ENCODE results near the gene FBLIM1.
"Not testable (repeated sequence)": the region's sequence is repeated elsewhere in the genome, so short reads cannot be mapped to it uniquely, and the experiment has no call there.

Gene FBLIM1

DNA sequence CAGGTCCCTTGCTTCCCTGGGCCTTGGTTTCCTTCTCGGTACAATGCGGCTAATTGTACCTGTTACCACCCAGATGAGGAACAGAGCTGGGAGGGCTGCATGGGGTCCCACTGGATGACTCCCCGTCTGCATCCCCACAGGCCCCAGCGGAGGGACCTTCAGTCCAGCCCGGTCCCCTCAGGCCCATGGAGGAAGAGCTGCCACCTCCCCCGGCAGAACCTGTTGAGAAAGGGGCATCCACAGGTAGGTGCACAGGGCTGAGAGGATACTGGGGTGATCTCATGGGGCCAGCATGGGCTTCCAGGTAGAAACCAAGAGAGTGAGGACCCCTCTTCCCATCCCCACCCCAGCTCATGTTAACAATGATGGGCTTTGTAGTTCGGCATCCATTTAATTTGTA, 9.8 kb downstream of the FBLIM1 start:
- no peak for DNase-seq (ENCODE audit: low spot score)

DNA sequence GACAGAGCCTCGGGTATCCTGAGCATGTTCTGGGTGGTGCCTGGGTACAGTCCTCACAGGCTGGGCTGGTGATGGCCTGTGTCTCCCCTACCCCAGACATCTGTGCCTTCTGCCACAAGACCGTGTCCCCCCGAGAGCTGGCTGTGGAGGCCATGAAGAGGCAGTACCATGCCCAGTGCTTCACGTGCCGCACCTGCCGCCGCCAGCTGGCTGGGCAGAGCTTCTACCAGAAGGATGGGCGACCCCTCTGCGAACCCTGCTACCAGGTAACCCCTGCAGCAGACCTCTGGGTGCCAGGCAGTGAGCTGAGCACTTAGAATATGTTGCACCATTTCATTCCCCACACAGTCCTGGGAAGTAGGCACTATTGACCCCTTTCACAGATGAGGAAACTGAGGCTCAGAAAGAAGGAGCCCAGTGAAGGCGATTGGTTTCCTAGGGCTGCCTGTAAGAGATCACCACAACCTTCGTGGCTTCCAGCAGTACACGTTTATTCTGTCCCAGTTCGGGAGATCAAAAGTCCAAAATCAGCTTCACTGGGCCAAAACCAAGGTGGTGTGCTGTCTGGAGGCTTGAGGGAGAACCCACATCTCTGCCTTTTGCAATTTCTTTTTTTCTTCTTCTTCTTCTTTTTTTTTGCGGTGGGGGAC, 11.8 kb downstream of the FBLIM1 start:
- no peak for DNase-seq (ENCODE audit: low spot score)

DNA sequence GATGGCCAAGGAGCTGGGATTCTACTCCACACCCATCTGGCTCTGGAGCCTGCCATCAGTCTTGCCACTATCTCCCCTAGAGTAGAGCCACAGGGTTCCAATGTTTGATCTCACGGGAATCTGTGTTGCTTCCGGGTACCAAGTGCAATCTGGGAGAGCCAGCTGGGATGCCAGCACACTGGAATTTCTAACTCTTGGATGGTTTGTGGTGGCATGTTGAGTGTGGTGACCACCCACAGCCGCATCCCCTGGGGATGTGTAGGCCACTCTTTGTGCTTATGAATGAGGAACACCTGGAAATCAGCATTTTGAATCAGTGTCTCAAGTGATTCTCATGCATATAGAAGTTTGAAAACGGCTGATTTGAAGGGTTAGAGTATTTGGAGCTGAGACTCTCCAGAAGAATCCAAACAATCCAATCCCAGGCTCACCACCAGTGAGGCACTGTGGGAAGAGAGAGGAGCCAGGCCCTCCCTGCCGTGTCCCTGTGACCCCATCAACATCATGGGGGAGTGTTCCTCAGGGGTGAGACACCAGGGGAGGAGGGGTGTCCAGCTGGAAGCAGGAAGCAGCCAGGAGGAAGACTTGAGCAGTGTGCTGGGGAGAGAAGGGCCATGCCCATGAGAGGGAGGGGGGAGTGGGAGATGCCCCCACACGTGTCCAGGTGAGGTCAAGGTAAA, 13.4 kb downstream of the FBLIM1 start:
- no peak for DNase-seq (ENCODE audit: low spot score)

DNA sequence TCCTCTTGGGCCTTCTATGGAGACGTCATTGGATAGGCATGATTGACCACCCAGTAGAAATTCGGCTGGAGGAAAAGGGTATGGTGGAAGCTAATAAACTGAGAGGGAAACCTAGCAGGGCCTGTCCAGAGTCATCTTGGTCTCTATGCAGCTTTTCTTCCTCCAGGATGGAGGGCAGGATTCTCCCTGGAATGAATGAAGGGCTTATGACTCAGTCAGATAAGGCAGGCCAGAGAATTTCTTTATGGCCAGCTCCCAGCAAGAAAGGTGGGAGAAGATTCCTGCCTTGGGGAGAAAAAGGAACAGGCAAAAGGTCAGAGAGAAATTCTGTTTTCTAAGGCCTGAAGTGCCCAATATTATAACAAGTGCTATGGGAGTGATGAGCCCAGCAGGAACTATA, 17.1 kb downstream of the FBLIM1 start:
- DNase-seq (ENCODE audit: low spot score): no peak

DNA sequence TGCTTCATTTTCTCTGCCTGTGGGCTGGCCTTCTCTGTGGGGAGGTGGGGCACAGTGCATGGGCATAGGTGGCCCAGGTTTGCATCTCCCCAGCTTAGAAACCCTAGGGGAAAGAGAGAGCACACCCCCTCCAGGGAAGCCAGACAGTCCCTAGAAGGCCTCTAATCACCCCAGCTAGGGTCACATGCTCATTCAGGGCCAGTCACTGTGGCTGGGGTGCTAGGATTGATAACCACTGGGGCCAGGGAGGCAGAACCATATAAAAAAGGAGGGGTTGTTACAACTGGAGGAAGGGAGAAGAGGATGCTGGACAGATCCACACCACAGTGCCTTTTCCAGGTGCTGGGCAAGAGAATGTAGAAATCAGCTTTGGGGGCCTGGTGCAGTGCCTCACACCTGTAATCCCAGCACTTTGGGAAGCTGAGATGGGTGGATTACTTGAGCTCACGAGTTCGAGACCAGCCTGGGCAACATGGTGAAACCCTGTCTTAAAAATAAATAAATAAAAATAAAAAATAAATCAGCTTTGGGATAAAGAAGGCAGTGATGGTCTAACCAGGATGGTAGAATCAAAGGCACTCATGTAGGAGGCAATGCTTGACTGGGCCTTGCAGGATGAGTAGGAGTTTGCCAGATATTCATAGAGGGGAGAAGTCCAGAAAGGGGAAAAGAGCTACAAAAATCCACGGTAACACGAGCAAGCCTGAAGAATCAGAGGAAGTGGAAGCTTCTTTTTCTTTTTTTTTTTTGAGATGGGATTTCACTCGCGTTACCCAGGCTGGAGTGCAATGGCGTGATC, 19.5 kb downstream of the FBLIM1 start:
- no peak for DNase-seq (ENCODE audit: low spot score)

DNA sequence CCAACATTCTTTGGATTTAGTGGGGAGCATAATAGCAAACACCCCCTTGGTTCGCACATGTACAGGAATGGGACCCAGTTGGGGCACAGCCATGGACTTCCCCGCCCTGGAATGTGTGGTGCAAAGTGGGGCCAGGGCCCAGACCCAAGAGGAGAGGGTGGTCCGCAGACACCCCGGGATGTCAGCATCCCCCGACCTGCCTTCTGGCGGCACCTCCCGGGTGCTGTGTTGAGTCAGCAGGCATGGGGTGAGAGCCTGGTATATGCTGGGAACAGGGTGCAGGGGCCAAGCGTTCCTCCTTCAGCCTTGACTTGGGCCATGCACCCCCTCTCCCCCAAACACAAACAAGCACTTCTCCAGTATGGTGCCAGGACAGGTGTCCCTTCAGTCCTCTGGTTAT, 27.1 kb downstream of the FBLIM1 start:
- DNase-seq (ENCODE audit: low spot score): no peak

DNA sequence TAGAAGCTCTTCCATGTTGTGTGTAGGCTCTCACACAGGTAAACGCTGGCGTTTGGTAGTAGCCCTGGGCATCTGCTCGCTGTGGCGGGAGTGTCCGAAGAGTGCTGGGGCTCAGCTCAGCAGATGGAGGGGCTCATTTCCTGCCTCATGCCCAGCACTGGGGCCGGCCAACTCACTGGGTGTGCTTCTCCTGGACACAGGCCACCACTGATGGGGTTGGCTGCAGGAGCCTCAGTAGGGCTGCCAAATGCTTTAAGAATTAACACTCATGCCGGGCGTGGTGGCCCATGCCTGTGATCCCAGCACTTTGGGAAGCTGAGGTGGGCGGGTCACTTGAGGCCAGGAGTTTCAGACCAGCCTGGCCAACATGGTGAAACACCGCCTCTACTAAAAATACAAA, 28.0 kb downstream of the FBLIM1 start:
- DNase-seq (ENCODE audit: low spot score): no peak

DNA sequence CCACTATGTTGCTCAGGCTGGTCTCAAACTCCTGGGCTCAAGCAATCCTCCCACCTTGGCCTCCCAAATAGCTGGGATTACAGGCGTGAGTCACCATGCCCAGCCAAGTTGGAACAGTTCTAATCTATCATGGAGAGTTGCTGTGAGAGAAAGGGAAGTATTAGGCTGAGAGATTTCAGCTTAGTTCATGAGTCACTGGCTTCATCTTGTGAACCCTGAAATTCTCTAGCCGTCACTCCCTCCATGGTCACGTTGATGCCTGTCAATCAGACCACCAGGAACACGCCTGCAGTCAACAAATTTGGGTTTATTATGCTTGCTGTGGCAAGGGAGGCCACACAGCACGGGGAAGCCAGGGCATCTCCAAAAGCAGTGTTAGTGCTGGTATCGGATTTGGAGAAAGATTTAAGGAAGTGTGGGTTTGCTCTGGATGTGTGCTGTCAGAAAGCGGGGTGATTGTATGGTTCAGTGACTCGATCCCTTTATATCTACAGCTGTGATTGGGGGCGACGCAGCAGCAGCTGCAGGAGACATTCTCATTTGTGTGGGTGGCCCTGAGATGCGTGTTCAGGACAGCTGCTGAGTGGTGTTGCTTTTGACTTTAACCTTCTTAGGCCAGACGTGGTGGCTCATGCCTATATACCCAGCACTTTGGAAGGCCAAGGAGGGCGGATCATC, 30.2 kb downstream of the FBLIM1 start:
- no peak for DNase-seq (ENCODE audit: low spot score)

DNA sequence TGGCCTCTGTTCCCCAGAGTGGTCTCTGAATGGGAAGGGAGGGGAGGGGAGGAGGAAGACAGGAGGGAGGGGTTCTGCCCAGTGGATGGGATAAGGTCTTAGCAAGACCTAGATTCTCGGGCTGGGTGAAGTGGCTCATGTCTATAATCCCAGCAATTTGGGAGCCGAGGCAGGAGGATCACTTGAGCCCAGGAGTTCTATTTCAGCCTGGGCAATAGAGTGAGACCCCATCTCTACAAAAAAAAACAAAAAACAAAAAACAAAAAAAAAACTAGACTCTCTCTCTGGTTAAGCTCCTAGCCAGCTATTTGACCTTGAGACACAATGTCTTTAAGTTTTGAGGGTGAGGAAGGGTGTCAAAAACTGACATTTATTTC, 37.5 kb downstream of the FBLIM1 start:
- DNase-seq (ENCODE audit: low spot score): no peak

DNA sequence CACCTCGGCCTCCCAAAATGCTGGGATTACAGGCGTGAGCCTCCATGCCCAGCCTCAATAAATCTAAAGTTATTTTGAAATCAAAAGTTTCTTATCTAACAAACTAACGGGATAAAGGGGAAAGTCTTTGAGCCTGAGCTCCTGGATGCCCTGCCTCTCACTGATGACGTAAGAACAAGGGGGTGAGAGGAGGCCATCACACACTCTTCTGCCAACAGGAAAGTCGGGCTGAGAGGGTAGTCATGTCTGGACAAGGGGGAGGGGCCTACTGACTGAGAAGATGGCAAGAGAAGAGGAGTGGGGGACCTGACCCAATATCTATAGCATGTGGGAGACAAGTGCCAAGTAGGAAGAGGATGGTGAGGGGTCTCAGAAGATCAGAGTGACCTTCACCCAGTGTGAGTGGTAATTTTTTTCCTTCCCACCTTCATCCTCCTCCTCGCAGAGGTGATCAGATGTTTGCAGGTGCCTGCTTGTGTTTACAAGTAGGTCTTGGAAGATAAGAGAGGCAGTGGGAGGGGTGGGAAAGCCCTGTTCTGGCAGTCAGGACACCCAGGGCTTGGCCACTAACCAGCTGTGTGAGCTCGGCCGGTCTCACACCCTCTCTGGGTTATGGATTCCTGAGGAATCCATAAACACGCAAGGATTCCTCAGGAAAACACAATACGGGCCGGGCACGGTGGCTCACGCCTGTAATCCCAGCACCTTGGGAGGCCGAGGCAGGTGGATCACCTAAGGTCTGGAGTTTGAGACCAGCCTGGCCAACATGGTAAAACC, 39.2 kb downstream of the FBLIM1 start:
- DNase-seq (ENCODE audit: low spot score): no peak

DNA sequence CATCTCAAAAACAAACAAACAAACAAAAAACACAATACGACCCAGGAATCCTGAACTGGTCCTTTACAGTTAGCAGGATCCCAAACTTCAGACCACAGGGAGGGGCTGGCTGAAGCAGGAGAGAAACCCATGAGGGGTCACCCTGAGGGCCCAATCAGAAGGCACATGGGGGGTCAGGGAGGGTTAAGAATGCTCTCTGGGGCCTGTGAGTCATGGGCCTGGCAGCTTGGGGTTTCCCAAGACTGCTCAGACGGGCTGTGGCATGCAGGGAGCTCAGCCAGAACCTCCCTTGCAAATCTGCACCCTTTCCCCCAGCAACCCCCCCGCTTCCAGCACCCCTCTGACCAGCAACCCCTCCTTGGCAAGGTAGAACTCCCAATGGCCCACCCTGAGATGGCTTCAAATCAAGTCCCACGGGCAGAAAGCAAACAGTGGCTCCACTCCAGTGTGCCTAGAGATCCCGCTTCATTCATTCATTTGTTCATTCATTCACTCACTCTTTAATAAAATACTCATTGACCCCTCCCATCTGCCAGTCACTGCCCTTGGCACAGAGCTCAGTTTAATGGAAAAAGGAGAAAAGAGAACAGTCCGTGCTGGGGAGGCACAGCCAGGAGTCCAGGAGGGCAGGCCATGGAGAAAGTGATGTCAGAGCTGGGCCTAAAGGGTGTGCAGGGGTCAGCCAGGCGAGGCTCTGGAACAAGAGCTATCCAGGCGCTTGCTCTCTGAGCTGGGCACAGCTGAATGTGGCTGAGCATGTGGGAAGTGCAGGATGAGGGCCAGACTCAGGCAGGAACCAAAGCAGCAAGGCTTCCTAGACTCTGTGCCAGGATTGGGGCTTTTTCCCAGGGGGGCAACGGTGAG, 40.6 kb downstream of the FBLIM1 start:
- no peak for DNase-seq (ENCODE audit: low spot score)

DNA sequence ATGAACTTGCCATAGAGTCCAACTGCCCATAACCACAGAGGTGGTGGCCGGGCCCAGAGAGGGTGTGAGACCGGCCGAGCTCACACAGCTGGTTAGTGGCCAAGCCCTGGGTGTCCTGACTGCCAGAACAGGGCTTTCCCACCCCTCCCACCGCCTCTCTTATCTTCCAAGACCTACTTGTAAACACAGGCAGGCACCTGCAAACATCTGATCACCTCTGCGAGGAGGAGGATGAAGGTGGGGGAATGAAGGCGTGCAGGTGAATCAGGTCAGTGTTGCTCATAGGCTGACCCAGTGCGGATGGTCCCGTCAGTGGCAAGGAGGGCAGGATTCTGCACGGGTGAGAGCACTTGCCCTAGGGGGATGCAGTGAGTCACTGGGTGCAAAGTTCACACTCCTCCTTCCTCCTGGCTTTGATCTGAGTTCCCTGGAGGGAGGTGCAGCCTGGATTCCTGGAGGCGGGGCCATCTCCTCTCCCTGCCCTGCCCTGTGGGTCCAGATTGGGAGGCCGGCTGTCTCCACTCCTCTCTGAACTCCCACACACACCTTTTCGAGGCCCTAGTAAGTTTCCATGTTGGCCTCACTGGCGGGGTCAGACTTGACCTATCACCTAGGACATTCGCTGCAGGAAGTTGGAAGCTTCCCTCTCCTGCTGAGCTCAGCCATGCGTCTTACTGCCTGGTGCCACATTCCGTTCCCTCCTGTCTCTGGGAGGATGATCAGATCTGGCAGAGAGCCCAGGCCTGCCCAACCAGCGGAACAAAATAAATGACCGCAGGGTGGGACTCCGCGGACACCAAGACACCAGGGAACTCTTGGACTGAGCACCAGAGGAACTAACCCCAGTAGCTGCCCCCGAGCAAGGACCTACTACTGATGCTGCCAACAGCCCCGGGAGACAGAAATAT, 41.6 kb downstream of the FBLIM1 start:
- no peak for DNase-seq (ENCODE audit: low spot score)

DNA sequence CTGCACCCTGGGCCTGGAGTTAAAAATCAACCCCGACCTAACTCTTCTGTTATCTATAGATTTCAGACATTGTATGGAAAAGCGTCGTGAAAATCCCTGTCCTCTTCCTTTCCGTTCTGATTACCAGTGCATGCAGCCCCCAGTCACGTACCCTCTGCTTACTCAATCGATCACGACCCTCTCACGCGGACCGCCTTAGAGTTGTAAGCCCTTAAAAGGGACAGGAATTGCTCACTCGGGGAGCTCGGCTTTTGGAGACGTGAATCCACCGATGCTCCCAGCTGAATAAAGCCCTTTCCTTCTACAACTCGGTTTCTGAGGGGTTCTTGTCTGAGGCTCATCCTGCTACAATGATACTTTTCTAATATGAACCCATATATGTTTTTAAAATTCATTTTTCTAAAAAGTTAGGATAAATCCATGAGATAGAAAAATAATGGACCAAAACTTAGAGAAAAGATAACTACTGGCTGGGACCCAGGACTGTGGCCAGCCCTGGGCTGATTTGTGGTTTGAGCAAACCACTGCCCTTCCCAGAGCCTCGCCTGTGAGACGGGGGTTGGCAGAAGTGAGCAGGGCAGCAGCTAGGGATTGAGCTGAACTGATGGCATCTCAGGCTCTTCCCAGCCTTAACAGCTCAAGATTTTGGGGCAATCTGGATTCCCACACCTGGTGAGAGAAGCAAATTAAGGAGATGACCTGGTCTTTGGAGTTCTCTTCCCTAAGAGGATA, 43.8 kb downstream of the FBLIM1 start:
- no peak for DNase-seq (ENCODE audit: low spot score)

DNA sequence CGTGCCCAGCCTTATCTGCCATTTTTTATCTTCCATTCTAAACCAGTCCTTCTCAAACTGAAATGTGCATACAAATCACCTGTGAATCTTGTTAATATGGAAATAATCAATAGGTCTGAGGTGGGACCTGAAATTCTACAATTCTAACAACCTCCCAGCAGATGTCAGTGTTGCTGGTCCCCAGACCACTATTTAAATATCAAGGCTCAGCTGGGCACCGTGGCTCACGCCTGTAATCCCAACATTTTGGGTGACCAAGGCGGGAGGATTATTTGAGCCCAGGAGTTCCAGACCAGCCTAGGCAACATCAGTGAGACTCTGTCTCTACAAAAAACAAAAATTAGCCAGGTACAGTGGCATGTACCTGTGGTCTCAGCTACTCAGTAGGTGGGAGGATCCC, 44.8 kb downstream of the FBLIM1 start:
- peak; percentile 25 for DNase-seq (ENCODE audit: low spot score)

DNA sequence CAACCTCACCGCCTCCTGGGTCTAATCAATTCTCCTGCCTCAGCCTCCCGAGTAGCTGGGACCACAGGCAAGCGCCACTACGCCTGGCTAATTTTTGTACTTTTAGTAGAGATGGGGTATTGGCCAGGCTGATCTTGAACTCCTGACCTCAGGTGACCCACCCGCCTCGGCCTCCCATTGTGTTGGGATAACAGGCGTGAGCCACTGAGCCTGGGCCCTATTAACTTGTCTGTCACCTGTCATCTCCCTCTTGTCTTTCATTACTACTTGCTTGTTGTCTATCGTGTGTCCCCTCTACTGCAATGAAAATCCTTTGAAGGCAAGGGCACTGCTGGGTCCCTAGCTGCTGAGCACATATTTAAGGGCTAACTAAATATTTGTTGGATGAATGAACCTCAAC, 45.5 kb downstream of the FBLIM1 start:
- DNase-seq (ENCODE audit: low spot score): no peak

DNA sequence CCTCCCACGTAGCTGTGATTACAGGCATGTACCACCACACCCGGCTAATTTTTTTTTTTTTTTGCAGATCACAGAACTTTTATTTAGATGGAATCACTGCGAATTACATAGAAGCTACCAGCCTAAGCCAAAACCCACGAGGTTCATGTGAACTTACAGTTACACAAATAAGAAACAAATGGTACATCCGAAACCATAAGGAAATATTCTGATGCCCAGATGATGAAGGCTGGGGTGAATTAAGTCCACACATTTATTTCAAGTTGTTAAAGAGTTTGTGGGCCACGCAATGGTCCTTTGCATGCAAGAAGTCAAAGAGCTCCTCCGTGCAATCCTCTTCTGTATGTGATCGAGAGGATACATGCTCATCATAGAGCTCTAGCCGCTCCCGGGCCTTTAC, 48.5 kb downstream of the FBLIM1 start:
- no peak for DNase-seq (ENCODE audit: low spot score)

DNA sequence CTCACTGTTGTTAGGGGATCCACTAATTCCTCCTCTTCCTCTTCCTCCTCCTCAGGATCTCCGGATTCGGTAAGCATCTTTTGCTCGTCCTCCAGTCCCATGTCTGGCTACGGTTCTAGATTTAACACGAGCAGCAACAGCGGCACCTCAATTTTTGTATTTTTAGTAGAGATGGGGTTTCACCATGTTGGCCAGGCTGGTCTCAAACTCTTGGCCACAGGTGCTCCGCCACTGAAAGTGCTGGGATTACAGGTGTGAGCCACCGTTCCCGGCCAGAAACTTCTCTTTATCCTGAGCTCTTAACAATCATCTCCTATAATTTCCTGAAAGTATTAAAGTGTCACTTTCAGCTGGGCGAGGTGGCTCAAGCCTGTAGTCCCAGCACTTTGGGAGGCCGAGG, 49.0 kb downstream of the FBLIM1 start, which contains the start of gene UQCRHL:
Gene UQCRHL, minus strand, starts transcription at position 101 of the 400 bp plus-strand sequence. Its CDS starts 0 bp downstream, at position 101.
- DNase-seq (ENCODE audit: low spot score): not testable (repeated sequence)

DNA sequence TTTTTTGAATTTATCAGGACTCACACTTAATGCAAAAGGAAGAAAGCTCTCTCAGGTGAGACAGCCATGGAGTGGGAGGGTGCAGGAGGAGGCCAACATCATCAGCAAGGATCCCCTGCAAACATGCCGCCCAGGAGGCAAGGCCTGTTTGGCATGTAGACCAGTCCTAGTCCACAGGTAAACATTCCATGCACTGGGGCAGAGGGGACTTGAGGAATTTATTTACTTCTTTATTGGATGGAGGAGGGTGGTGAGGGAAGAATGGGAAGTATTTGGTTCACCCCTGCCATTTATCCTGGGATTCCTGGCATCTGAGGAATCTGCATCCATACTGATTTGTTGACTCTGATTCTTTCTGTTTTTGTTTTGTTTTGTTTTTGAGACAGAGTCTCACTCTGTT, 50.4 kb downstream of the FBLIM1 start:
- DNase-seq (ENCODE audit: low spot score): no peak

DNA sequence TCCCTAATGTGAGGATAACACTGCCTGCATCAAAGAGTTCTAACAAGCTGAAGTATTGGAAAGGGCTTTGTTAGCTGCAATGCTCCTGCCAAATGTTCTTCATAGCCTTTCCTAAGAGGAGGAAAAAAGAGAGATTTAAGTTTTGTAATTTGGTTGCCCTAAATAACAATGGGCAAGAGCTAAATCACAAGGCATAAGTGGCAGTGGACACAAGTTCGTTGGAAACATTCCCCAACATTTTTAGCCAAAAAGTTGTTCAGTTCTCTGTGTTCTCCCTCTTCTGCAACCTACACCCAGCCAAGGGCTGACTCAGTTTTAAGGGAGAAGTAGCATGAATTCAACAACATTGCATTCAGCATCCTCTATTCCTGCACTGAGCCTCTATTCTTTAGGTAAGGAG, 51.5 kb downstream of the FBLIM1 start:
- DNase-seq (ENCODE audit: low spot score): no peak
